HCT116 (cell line): ENCODE results near the gene CS. TPM values are rescaled to one million over a fixed set of nuclear protein-coding genes. Genes with fewer than 3 reads are reported as not detected.

ENCODE experiments used
- ATAC-seq: fragments of 200-7000 bp; cut with Tn5 transposase; 2 replicates; pipeline ENCODE4 v1.9.1; 2020; ENCODE audit warnings: mild to moderate bottlenecking, moderate library complexity
- BruUV-seq: library from RNA; stranded (reverse); fragments of 400-500 nt; replicated peaks from 2 replicates; lab custom pipeline; 2021; lab: Mats Ljungman, UMichigan
- CTCF ChIA-PET: fragments of 300-600 bp; sonication (Branson Sonifier 250); formaldehyde crosslinking; loops from one replicate; lab custom pipeline; 2021; ENCODE audit warnings: antibody characterized with exemption; lab: Charles Lee
- POLR2A ChIA-PET: fragments of 300-600, 350-600 bp; sonication (Branson Sonifier 250); formaldehyde crosslinking; loops from one replicate; lab custom pipeline; 2021; ENCODE audit warnings: antibody characterized with exemption; lab: Charles Lee
- RAD21 ChIA-PET, 2 experiments: fragments of 300-600 bp; sonication (Branson Sonifier 250); formaldehyde crosslinking; loops; one replicate each; lab custom pipeline; 2023; ENCODE audit warnings: low total read pairs in 2 of 2; ENCODE audit not compliant: uncharacterized antibody in 2 of 2, unreplicated experiment in 2 of 2, low non-redundant PET in 1 of 2; lab: Charles Lee
- DNase-seq: peaks from one replicate; pipeline ENCODE4 v3.0.0-alpha.2; 2010; ENCODE audit warnings: low read depth, low spot score
- H2AFZ ChIP-seq: fragments of 200-600 bp; shearing (Covaris generic), sonication (generic); 2 replicates; pipeline ENCODE4 v1.6.1; 2017; ENCODE audit warnings: low read depth, mixed run types, mixed read lengths, antibody characterized with exemption, low read length; ENCODE audit not compliant: poor library complexity, severe bottlenecking
- H3K27ac ChIP-seq: 2 replicates; pipeline ENCODE4 v1.5.1; 2012; ENCODE audit warnings: low read depth, low read length
- H3K27me3 ChIP-seq: fragments of 200-600 bp; sonication (generic); 2 replicates; pipeline ENCODE4 v1.6.1; 2016; ENCODE audit warnings: mixed run types, low read length, mixed read lengths; ENCODE audit not compliant: insufficient read depth
- H3K36me3 ChIP-seq, 2 experiments: fragments of 200-500 bp in 1 of 2; fragments of 200-600 bp in 1 of 2; sonication (Bioruptor generic) in 1 of 2; sonication (generic) in 1 of 2; 2 replicates each; pipeline versions ENCODE4 v1.5.1 to v1.6.1; 2014 to 2016; ENCODE audit warnings: low read length in 2 of 2, inconsistent platforms in 1 of 2, mixed read lengths in 1 of 2, mixed run types in 1 of 2; ENCODE audit not compliant: insufficient read depth in 2 of 2, control insufficient read depth in 1 of 2
- H3K4me1 ChIP-seq, 2 experiments: fragments of 200-600 bp in 1 of 2; sonication (generic) in 1 of 2; 2 replicates each; pipeline versions ENCODE4 v1.5.1 to v1.6.1; 2012 to 2017; ENCODE audit warnings: low read length in 2 of 2, inconsistent platforms in 1 of 2, mild to moderate bottlenecking in 1 of 2, mixed read lengths in 1 of 2, mixed run types in 1 of 2, moderate library complexity in 1 of 2; ENCODE audit not compliant: insufficient read depth in 2 of 2, control insufficient read depth in 1 of 2
- H3K4me2 ChIP-seq: fragments of 200-600 bp; sonication (generic); 2 replicates; pipeline ENCODE4 v1.6.1; 2017; ENCODE audit warnings: mixed run types, low read length, mixed read lengths
- H3K4me3 ChIP-seq, 2 experiments: fragments of 200-600 bp in 1 of 2; sonication (generic) in 1 of 2; replicated peaks in 1 of 2; 2 replicates each; pipeline ENCODE4 v1.5.1; 2011 to 2016; ENCODE audit warnings: low read length in 2 of 2, control low read depth in 1 of 2, low read depth in 1 of 2, mild to moderate bottlenecking in 1 of 2, mixed read lengths in 1 of 2, mixed run types in 1 of 2
- H3K79me2 ChIP-seq: fragments of 200-600 bp; sonication (generic); 2 replicates; pipeline ENCODE4 v1.6.1; 2017; ENCODE audit warnings: mild to moderate bottlenecking, mixed run types, low read length, moderate library complexity, mixed read lengths; ENCODE audit not compliant: insufficient read depth
- H3K9ac ChIP-seq: fragments of 200-600 bp; sonication (generic); 2 replicates; pipeline ENCODE4 v1.6.1; 2016; ENCODE audit warnings: low read length, mixed read lengths
- H3K9me2 ChIP-seq: fragments of 200-600 bp; sonication (generic), shearing (Covaris generic); 2 replicates; pipeline ENCODE4 v1.6.1; 2017; ENCODE audit warnings: mixed run types, mild to moderate bottlenecking, moderate library complexity; ENCODE audit not compliant: insufficient read depth
- H3K9me3 ChIP-seq, 2 experiments: fragments of 200-500 bp in 1 of 2; fragments of 200-600 bp in 1 of 2; sonication (Bioruptor generic) in 1 of 2; sonication (generic) in 1 of 2; 2 replicates each; pipeline ENCODE4 v1.6.1; 2014 to 2017; ENCODE audit warnings: low read length in 2 of 2, mixed read lengths in 2 of 2, inconsistent platforms in 1 of 2, low read depth in 1 of 2, mild to moderate bottlenecking in 1 of 2, mixed run types in 1 of 2, moderate library complexity in 1 of 2; ENCODE audit not compliant: control insufficient read depth in 1 of 2, insufficient read depth in 1 of 2
- H4K20me1 ChIP-seq: fragments of 200-600 bp; sonication (generic), shearing (Covaris generic); 2 replicates; pipeline ENCODE4 v1.6.1; 2017; ENCODE audit warnings: mixed run types, mild to moderate bottlenecking, moderate library complexity; ENCODE audit not compliant: insufficient read depth
- ATF3 ChIP-seq: IDR thresholded peaks from 2 replicates; pipeline ENCODE4 v1.6.1; 2012
- CBX3 ChIP-seq: IDR thresholded peaks from 2 replicates; pipeline ENCODE4 v1.6.1; 2012; ENCODE audit warnings: low read depth
- CEBPB ChIP-seq: IDR thresholded peaks from 2 replicates; pipeline ENCODE4 v1.6.1; 2012; ENCODE audit warnings: low read depth
- CTCF ChIP-seq, 3 experiments: fragments of 200-600 bp in 1 of 3; sonication (generic) in 1 of 3; IDR thresholded peaks in 2 of 3; conservative IDR thresholded peaks in 1 of 3; 2 replicates each; pipeline ENCODE4 v1.5.1; 2012 to 2017; ENCODE audit warnings: low read depth in 2 of 3, low read length in 2 of 3, antibody characterized with exemption in 1 of 3, borderline replicate concordance in 1 of 3, control low read depth in 1 of 3, mild to moderate bottlenecking in 1 of 3, mixed read lengths in 1 of 3, mixed run types in 1 of 3, moderate library complexity in 1 of 3; ENCODE audit not compliant: insufficient read depth in 1 of 3
- EGR1 ChIP-seq: IDR thresholded peaks from 2 replicates; pipeline ENCODE4 v1.6.1; 2012; ENCODE audit warnings: low read depth
- ELF1 ChIP-seq: IDR thresholded peaks from 2 replicates; pipeline ENCODE4 v1.6.1; 2012; ENCODE audit warnings: low read depth, borderline replicate concordance
- EZH2 ChIP-seq: fragments of 200-600 bp; sonication (generic); IDR thresholded peaks from 2 replicates; pipeline ENCODE4 v1.6.1; 2017; ENCODE audit warnings: antibody characterized with exemption, mixed run types
- JUND ChIP-seq: IDR thresholded peaks from 2 replicates; pipeline ENCODE4 v1.6.1; 2012
- POLR2AphosphoS5 ChIP-seq: IDR thresholded peaks from 2 replicates; pipeline ENCODE4 v1.6.1; 2011; ENCODE audit warnings: mild to moderate bottlenecking, low read depth, low read length, moderate library complexity
- RAD21 ChIP-seq: IDR thresholded peaks from 2 replicates; pipeline ENCODE4 v1.6.1; 2012; ENCODE audit warnings: low read depth, mild to moderate bottlenecking
- SIN3A ChIP-seq: IDR thresholded peaks from 2 replicates; pipeline ENCODE4 v1.6.1; 2012; ENCODE audit warnings: low read depth
- ZBTB33 ChIP-seq: IDR thresholded peaks from 2 replicates; pipeline ENCODE4 v1.6.1; 2011; ENCODE audit warnings: mild to moderate bottlenecking, low read length, moderate library complexity; ENCODE audit not compliant: insufficient replicate concordance; ENCODE audit errors: extremely low read depth
- ZFX ChIP-seq: fragments of 450-650 bp; IDR thresholded peaks from 2 replicates; pipeline ENCODE4 v1.6.1; 2017
- ZNF274 ChIP-seq: fragments of 200-500 bp; sonication (Bioruptor generic); IDR thresholded peaks from 2 replicates; pipeline ENCODE4 v1.6.1; 2014; ENCODE audit warnings: mild to moderate bottlenecking, low read depth, low read length, inconsistent platforms
- intact Hi-C: fragments of 100-400 bp; cut with micrococcal nuclease; formaldehyde crosslinking; loops from 2 replicates; pipeline ENCODE4 v1.10.0; 2022
- total RNA-seq: library from RNA; stranded (reverse); gene quantifications from one replicate; pipeline ENCODE4 v1.2.1, GENCODE V29; 2021; ENCODE audit not compliant: unreplicated experiment

The CS gene
- total RNA-seq, 1 experiment from 2014 or later, result 270 TPM

- Histone ChIP-seq H2AFZ (no peak overlapping the region), H3K27ac (no peak overlapping the region), H3K4me2 (no peak overlapping the region), H3K27me3 (no peaks in the 10 kb centered on the region), H3K4me3 (no peak overlapping the region), H4K20me1 (no peaks in the 10 kb centered on the region), H3K9me3 (no peaks in the 10 kb centered on the region), H3K9me2 (no peaks in the 10 kb centered on the region), H3K79me2 (no peaks in the 10 kb centered on the region), H3K4me1 (peaks cover 0 to 3% of the 10 kb centered on the region in 2 experiments; a peak in 1 of 4 replicates), H3K9ac (no peak overlapping the region), H3K36me3 (peaks cover 0 to 4% of the 10 kb centered on the region in 2 experiments; a peak in 1 of 4 replicates)
- no peak for DNase-seq
- POLR2A ChIA-PET, result interaction anchor here (1.5 kb wide), 1 partner anchor 21 kb away, joined by 4 read pairs; the partner anchor contains the start of gene STAT2
- no TSS peak for BruUV-seq
- TF ChIP-seq CEBPB (no peak), CBX3 (no peak), CTCF (IDR thresholded peaks at IDR 0.05 in 2 of 3, conservative IDR thresholded peaks at IDR 0.05 in 1 of 3; ENCODE audit: borderline replicate concordance in 1 of 3, insufficient read depth in 1 of 3, low read depth in 2 of 3, low read length in 2 of 3) (no peak), POLR2AphosphoS5 (no peak), EGR1 (no peak)
- ATAC-seq, result no peak
- RAD21 ChIA-PET, result no interaction called here
- CTCF ChIA-PET, result no interaction called here
- intact Hi-C loops, result no loop called here
Observed at GRCh38 chr12:56339158-56339422, 39.0 kb upstream of the CS start.

- Histone ChIP-seq H3K27ac (no peak within 1 kb of the TSS), H2AFZ (no peak within 1 kb of the TSS), H3K36me3 (peaks cover 0 to 2% of the 10 kb centered on the region in 2 experiments; a peak in 1 of 4 replicates), H3K9me3 (no peaks in the 10 kb centered on the region), H3K9me2 (no peaks in the 10 kb centered on the region), H3K4me3 (no peak within 1 kb of the TSS), H3K27me3 (no peaks in the 10 kb centered on the region), H3K4me2 (no peak within 1 kb of the TSS), H3K79me2 (no peaks in the 10 kb centered on the region; the same call in 1 of the 2 replicates), H3K9ac (no peak within 1 kb of the TSS), H4K20me1 (no peaks in the 10 kb centered on the region), H3K4me1 (peaks cover 0 to 4% of the 10 kb centered on the region in 2 experiments; a peak in 1 of 4 replicates)
- ATAC-seq (no peak), DNase-seq (no peak)
- CTCF ChIA-PET, result interaction anchor here (0.9 kb wide), 1 partner anchor 23 kb away, joined by 3 read pairs; the partner anchor contains the start of gene CNPY2
- intact Hi-C loops, result no loop called here
- POLR2A ChIA-PET, result interaction anchor here (1.5 kb wide), 1 partner anchor 22 kb away, joined by 4 read pairs; the partner anchor contains the start of gene STAT2
- RAD21 ChIA-PET, result no interaction called here
- no TSS peak for BruUV-seq
- TF ChIP-seq ZBTB33 (no peak), ZFX (no peak), CEBPB (no peak), ATF3 (no peak), EGR1 (no peak), JUND (no peak), ZNF274 (no peak), SIN3A (no peak), ELF1 (no peak), EZH2 (no peak), RAD21 (no peak)
Observed at GRCh38 chr12:56338308-56339157, 38.4 kb upstream of the CS start, which contains the start of gene IL23A. Gene IL23A, plus strand, starts transcription at chr12:56338884. Its CDS starts 161 bp downstream, at chr12:56339045.
